GM12878 (cell line): ENCODE measurements around the gene CLNK. TPM values are rescaled to one million over a fixed set of nuclear protein-coding genes. Genes with fewer than 3 reads are reported as not detected.

ENCODE experiments used
- FOS ChIP-seq: IDR thresholded peaks from 3 replicates; pipeline ENCODE4 v1.6.1; 2011; ENCODE audit warnings: borderline replicate concordance; ENCODE audit not compliant: insufficient read length; ENCODE audit errors: extremely low read depth
- HDAC6 ChIP-seq: fragments of 200-600 bp; sonication (generic); IDR thresholded peaks from one replicate; pipeline ENCODE4 v1.8.0; 2017; ENCODE audit warnings: antibody characterized with exemption; ENCODE audit not compliant: unreplicated experiment
- NFYB ChIP-seq: IDR thresholded peaks from 2 replicates; pipeline ENCODE4 v1.6.1; 2011; ENCODE audit warnings: low read depth, mild to moderate bottlenecking, low read length, improper control_type of control experiment, moderate library complexity; ENCODE audit not compliant: insufficient read depth
- RELA ChIP-seq: fragments of 450-650 bp; IDR thresholded peaks from 2 replicates; pipeline ENCODE4 v1.8.0; 2014; ENCODE audit warnings: borderline replicate concordance; ENCODE audit not compliant: partially characterized antibody
- REST ChIP-seq: IDR thresholded peaks from 2 replicates; pipeline ENCODE4 v1.6.1; 2012; ENCODE audit warnings: mild to moderate bottlenecking, low read depth, low read length
- SKIL ChIP-seq: fragments of 450-650 bp; IDR thresholded peaks from 2 replicates; pipeline ENCODE4 v1.6.1; 2017; ENCODE audit warnings: mild to moderate bottlenecking, low read depth, inconsistent platforms; ENCODE audit not compliant: poor library complexity, severe bottlenecking
- SMAD1 ChIP-seq: fragments of 450-650 bp; IDR thresholded peaks from 2 replicates; pipeline ENCODE4 v1.6.1; 2018; ENCODE audit warnings: mild to moderate bottlenecking, low read depth; ENCODE audit not compliant: partially characterized antibody
- TCF7 ChIP-seq: IDR thresholded peaks from 2 replicates; pipeline ENCODE4 v1.6.1; 2014; ENCODE audit warnings: antibody characterized with exemption, borderline replicate concordance
- polyA plus RNA-seq, 11 experiments: library from polyadenylated mRNA; depleted of rRNA in 4 of 11; unstranded in 6 of 11; stranded (reverse) in 5 of 11; fragments of >200 nt; fragmentation: Nextera tagmentation in 4 of 11; fragmentation: Illumina TruSeq in 1 of 11; extraction: Ambion mirVana in 4 of 11; extraction: Trizol in 1 of 11; gene quantifications; 1 replicate in 1 of 11; 2 replicates in 10 of 11; pipeline versions ENCODE4 v1.2.1 to v1.2.3, GENCODE V29; 2011 to 2016; ENCODE audit warnings: inconsistent platforms in 2 of 11, missing spikeins in 2 of 11, low read depth in 1 of 11
- total RNA-seq, 4 experiments: library from RNA; depleted of rRNA in 3 of 4; stranded (reverse); fragments of >200 nt in 3 of 4; fragmentation: Illumina TruSeq in 1 of 4; extraction: Trizol in 1 of 4; gene quantifications; 2 replicates each; pipeline versions ENCODE4 v1.2.1 to v1.2.3, GENCODE V29; 2013 to 2021
- TF ChIP-seq, protein P1 (sequence below): IDR thresholded peaks from 2 replicates; pipeline ENCODE4 v1.6.1; 2012; ENCODE audit warnings: low read depth, low read length, improper control_type of control experiment
- TF ChIP-seq, protein P2 (sequence below): fragments of 450-650 bp; formaldehyde crosslinking; IDR thresholded peaks from 2 replicates; pipeline ENCODE4 v1.4.0; 2020; ENCODE audit warnings: mild to moderate bottlenecking, moderate library complexity

CLNK gene
- total and polyA plus RNA-seq, 10 of the 15 experiments (the other 5 are each of a cell fraction or from before 2014, with no cell fraction given) = 2.1 to 14.3 (median 2.7) TPM

- no peak for TF ChIP-seq SKIL
- TF ChIP-seq, protein P1, sequence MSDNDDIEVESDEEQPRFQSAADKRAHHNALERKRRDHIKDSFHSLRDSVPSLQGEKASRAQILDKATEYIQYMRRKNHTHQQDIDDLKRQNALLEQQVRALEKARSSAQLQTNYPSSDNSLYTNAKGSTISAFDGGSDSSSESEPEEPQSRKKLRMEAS = no peak
- no peak for TF ChIP-seq SMAD1
- no peak for TF ChIP-seq NFYB
- TF ChIP-seq RELA = no peak
- TF ChIP-seq FOS = no peak
- TF ChIP-seq, protein P2, sequence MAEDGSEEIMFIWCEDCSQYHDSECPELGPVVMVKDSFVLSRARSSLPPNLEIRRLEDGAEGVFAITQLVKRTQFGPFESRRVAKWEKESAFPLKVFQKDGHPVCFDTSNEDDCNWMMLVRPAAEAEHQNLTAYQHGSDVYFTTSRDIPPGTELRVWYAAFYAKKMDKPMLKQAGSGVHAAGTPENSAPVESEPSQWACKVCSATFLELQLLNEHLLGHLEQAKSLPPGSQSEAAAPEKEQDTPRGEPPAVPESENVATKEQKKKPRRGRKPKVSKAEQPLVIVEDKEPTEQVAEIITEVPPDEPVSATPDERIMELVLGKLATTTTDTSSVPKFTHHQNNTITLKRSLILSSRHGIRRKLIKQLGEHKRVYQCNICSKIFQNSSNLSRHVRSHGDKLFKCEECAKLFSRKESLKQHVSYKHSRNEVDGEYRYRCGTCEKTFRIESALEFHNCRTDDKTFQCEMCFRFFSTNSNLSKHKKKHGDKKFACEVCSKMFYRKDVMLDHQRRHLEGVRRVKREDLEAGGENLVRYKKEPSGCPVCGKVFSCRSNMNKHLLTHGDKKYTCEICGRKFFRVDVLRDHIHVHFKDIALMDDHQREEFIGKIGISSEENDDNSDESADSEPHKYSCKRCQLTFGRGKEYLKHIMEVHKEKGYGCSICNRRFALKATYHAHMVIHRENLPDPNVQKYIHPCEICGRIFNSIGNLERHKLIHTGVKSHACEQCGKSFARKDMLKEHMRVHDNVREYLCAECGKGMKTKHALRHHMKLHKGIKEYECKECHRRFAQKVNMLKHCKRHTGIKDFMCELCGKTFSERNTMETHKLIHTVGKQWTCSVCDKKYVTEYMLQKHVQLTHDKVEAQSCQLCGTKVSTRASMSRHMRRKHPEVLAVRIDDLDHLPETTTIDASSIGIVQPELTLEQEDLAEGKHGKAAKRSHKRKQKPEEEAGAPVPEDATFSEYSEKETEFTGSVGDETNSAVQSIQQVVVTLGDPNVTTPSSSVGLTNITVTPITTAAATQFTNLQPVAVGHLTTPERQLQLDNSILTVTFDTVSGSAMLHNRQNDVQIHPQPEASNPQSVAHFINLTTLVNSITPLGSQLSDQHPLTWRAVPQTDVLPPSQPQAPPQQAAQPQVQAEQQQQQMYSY (CRISPR knock-in tag) = no peak
- TF ChIP-seq HDAC6 = no peak
- no peak for TF ChIP-seq TCF7
- TF ChIP-seq REST = no peak
These were observed 77.4 kb downstream of the CLNK start (continued) for GRCh38 chr4:10607206-10607605.
